HG02571 (cell line): ENCODE results near the gene AGPAT4.

ENCODE experiments used
- ATAC-seq: cut with Tn5 transposase; IDR thresholded peaks from one replicate; pipeline ENCODE4 v1.9.1; 2021; ENCODE audit warnings: mild to moderate bottlenecking, moderate library complexity; ENCODE audit not compliant: unreplicated experiment

Gene AGPAT4

GRCh38 chr6:161169696-161170095 lies 104.2 kb downstream of the AGPAT4 start:
- ATAC-seq = no peak

GRCh38 chr6:161169035-161169434 lies 104.8 kb downstream of the AGPAT4 start:
- ATAC-seq = no peak

DNA sequence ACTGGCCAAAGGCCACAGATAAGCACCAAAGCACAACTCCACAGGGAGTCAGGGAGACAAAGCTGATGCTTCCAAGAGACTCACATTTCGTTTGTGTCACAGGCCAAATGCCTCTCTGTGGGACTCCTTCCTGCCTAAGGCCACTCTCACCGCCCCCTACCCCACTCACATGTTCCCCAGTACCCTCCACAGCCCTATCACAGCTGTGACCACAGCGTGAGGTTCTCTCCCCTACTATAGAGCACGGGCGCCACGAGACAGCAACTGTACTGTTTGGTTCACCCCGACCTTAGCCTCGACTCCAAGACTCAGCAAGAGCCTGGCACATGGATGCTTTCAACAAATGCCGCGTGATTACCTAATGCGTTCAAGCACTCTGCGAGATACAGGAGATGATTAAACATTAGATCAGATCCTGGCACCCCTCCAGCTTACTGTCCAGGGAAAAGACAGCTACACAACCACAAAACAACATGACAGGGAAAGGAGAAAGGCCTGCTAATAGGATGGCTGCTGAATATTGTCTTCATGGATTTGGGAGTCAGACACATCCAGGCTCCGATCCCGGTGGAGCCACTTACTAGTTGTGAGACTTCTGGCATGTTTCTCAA lies 105.5 kb downstream of the AGPAT4 start:
- ATAC-seq = no peak

- ATAC-seq = no peak
These were observed 107.2 kb downstream of the AGPAT4 start for GRCh38 chr6:161166677-161167076.

DNA sequence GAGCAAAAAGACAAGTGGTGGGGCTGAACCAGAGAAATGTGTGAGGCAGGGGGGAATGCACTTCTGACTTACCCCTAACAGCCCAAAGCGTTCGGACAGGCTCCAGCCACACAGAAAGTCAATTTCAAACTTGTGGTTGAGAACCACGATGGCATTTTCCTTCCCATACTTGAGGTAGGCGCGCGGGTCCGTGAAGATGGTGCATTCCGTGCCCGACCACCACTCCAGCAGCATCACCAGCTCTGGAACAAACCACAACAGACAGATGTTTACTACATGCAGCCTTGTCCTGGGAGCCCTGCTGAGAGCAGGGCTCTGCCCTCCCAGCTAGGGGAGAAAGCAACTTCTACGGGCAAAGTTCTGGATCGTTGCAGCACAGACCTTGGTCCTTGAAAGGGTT lies 107.7 kb downstream of the AGPAT4 start:
- no peak for ATAC-seq

DNA sequence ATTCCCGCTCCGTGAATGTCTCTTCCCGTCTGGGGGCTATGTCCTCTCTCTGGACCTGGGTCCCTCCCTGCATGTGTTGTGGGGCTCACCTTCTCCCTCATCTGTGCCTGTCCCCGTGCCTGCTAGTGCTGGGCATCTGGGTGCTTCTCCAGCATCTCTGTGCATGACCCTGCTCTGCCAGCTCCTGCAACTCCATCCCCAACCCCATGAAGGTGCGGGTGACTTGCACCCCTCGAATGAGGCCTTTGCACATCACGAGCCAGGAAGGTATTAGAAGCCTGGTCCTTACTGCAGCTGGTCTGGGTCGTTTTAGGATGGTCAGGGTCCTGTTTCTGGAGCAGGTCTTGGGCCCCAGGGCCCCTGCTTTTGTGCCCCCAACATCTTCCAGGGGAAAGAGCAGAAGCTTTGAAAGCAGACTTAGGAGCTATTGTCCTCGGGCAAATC lies 109.7 kb downstream of the AGPAT4 start:
- no peak for ATAC-seq

DNA sequence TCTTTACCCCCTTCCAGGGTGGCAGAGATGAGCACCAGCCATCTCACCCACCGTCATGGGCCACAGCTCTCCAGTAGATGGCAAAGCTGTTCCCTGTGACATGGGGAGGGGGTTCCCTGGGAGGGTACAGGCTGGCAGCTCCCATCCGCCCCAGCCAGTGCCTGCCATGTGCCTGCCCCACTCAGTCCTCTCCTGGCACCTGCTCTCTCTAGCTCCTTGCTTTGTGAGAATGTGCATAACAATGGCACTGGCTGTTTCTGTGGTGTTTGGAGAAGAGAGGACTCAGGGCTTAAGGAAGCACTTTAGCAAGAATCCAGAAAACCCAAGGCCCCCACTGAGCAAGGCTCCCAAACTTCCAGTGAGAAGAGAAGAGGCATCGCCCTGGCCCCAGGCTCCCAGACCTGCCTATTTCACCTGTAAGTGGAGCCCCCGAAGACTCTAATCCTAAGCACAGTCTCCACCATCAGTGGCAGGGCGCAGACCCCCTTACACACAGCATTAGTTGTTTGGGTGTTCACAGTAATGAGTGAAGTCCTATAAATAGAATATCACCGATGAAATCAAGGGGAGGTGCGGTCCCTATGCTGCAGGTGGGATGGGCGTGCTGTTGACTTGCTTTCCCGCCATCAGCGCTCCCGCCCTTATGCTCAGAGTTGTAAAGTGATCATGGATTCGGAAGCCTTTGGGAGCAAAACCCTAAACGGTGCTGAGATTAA lies 110.2 kb downstream of the AGPAT4 start:
- ATAC-seq = no peak

- no peak for ATAC-seq
These were observed 111.1 kb downstream of the AGPAT4 start for GRCh38 chr6:161162722-161163121.

DNA sequence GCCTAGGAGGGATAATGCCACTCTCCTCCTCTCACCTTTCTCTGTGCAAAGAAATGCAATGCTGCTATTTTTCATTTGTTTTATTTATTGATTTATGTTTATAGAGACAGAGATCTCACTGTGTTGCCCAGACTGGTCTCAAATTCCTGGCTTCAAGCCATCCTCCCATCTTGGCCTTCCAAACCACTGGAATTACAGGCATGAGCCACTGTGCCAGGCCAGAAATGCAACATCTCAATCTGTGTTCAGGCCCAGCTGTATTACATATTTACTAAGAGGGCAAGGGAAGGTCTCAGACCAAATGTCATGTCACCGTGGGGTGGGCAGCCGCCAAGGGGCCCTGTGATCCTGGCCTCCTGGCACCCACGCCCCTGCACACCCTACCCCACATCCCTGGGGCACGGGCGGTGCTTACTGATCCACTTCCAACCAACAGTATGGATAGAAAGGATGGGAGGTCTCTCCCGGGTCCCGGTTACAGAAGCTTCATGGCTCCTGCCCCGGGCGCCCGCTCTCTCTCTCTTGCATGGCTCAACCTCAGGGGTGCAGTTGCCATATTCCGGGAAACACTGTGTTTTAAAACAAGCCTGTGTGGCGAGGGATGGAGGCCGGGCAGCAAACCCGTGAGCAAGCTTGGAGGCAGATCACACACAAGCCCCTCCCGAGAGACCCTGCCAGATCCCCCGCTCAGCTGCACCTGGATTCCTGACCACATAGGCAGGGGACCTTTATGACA lies 111.8 kb downstream of the AGPAT4 start:
- ATAC-seq = no peak

GRCh38 chr6:161161121-161161520 lies 112.7 kb downstream of the AGPAT4 start:
- ATAC-seq = no peak

DNA sequence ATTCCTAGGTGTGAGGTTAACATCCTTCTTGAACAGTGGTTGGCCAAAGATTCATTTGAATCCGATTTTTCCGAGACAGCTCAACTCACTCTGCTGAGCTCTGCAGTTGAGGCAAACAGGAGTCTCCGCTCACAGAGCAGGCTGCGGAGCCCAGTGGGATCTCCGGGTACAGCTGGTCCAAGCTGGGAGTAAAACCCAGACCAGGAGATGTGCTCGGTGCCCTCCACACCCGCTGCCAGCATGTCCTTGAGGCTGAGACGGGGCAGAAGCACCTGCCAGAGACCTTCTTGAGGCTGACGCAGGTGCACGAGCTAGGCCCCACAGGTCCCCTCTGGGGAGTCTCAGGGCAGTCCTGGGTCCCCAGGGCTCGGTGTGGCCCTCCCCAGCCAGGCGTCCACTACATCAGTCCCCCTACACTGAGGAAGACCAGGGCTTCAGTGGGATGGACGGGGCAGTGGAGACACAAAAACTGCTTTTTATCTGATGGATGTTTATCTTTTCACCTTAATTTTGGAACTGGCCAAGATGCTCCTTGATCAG lies 119.0 kb downstream of the AGPAT4 start:
- no peak for ATAC-seq

GRCh38 chr6:161153725-161154124 lies 120.1 kb downstream of the AGPAT4 start:
- no peak for ATAC-seq

DNA sequence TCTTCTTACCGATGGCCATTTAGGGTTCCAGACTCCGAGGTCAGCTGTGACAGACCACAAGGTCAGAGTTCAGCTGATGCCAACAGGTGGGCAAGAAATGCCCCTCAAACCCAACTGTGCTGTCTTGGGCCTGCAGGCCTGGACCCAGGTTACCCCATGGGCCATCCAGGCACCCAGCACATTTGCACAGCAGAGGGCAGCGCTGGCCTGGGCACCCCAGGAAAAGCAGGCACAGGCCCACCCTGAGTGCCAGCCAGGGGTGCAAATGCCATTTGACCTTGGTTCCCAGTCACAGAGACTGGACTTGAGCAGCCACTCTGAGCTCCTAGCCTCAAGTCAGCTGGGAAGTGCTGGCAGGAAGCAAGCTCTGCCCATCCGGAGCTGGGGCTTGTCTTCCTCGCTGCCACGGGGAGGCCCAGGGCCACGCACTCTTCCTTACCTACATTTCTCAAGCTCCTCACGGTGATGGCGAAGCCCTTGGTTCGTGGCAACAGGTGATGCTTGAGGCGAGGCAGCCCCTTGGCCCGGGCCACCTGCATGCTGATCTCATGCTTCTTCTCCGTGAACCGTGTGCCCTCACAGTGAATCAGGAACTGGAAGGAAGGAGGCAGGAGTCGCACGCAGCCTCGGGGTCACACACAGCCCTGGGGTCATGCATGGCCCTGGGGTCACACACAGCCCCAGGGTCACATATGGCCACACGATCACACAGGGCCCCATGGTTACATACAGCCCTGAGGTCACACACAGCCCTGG lies 120.8 kb downstream of the AGPAT4 start:
- ATAC-seq = no peak

DNA sequence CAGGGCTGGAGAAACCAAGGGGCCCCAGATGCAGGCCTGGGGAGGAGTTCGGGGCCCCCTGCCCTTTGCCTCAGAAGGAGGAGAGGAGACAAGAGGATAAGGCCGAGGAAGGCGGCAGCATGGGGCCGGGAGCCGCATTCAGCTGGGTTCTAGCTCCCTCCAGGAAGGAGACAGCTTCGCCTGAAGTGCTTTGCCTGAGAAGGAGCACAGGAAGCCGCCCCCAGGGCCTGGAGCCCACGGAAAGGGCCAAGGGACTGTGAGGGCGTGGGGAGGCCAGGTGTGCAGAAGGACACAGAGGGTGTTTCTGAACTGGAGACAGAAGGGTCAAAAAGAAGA lies 121.4 kb downstream of the AGPAT4 start:
- ATAC-seq = no peak

GRCh38 chr6:161151660-161152526 lies 122.0 kb downstream of the AGPAT4 start:
- no peak for ATAC-seq

GRCh38 chr6:161151059-161151645 lies 122.7 kb downstream of the AGPAT4 start:
- no peak for ATAC-seq

DNA sequence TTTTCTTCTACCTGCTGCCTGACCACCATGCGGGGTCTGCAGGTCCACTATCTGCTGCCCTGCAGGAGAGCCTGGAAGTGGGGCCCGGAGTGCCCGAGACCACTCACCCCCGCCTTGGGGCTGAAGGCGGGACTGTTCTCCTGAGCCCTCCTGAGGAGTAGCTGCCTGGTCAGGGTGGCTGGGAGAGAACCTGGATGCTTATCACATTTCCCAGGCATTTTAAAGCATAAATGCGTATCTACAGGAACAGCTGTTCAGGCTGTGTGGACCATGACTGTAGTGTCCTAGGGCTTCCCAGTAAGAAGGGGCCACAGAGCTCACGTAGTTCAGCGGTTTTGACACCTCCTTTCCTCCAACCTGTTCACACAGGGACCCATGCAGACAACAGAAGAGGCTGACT lies 123.3 kb downstream of the AGPAT4 start:
- ATAC-seq = no peak

DNA sequence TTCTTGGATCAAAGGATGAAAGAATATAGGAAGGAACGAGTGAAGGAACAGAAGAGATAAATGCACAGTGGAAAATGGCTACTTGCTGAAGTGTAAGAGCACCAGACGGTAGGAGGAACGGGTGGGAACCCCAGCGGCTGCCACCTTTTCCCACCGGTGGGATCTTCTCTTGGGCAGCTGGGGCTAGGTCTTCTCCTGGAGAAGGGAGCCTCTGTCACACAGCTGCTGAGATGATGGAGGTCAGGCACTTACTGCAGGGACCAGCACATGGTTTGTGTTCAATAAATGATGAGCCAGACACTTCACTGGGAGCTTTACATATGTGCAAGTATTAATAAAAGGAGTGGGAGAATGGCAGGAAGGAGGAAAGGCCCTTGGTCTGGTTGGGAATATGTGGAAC lies 123.7 kb downstream of the AGPAT4 start:
- ATAC-seq = no peak

DNA sequence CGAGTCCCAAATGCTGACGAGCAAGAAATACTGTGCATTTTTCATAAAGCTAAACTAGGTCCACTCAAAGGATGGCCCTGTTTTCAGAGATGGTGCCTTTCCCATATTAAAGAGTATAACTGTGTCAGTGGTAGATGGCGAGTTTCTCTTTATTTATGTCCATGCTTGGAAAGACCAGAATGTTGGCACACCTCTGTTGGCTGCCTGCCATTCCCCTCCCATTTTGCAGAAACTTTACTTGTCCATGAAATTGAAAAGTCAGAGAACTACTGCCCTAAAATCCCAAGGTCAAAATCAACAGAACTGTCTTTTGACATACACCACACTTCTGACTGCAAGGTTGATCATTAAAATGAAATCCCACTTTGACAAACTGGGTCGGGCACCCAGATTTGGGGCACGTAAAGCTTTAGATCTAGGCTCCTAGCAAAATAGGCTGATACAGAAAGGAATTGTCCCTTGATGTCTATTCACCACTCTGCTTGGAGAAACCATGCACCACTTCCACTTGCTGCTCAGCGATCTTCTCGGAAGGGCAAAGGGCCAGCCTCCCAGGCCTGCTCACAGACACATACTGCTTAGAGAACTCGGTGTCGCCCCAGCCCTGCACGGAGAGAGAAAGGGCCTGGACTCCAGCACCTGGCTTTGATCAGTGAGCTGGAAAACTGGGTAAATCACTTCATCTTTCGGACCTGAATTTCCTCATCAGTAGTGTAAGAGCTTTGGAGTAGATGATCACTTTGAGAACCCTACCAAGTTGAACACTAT lies 130.0 kb downstream of the AGPAT4 start:
- ATAC-seq = no peak
